ENCODE measurements around the gene RETREG2.
"Not testable (repeated sequence)": the region's sequence is repeated elsewhere in the genome, so short reads cannot be mapped to it uniquely, and the experiment has no call there.

Gene RETREG2

GRCh38 chr2:219199470-219200211, 21.6 kb downstream of the RETREG2 start:
- no peak for DNase-seq

GRCh38 chr2:219200502-219201326, 22.6 kb downstream of the RETREG2 start:
- not testable (repeated sequence) for DNase-seq

- DNase-seq: not testable (repeated sequence)
Observed at GRCh38 chr2:219201331-219201730, 23.3 kb downstream of the RETREG2 start.

- no peak for DNase-seq
Observed at GRCh38 chr2:219204425-219205164, 26.5 kb downstream of the RETREG2 start.

GRCh38 chr2:219205165-219205538, 27.1 kb downstream of the RETREG2 start:
- no peak for DNase-seq

GRCh38 chr2:219205981-219206327, 27.9 kb downstream of the RETREG2 start:
- no peak for DNase-seq

GRCh38 chr2:219206328-219207133, 28.5 kb downstream of the RETREG2 start, which contains the start of gene ZFAND2B:
Gene ZFAND2B (plus strand): TSS chr2:219206782. CDS start chr2:219206988, 206 bp downstream.
- DNase-seq: peak; percentile 95

- DNase-seq: no peak
Observed at GRCh38 chr2:219207134-219207883, 29.2 kb downstream of the RETREG2 start.

GRCh38 chr2:219207884-219208740, 30.0 kb downstream of the RETREG2 start:
- DNase-seq: no peak

GRCh38 chr2:219209236-219210195, 31.4 kb downstream of the RETREG2 start:
- no peak for DNase-seq

- DNase-seq: no peak
Observed at GRCh38 chr2:219210196-219210885, 32.3 kb downstream of the RETREG2 start.

- DNase-seq: no peak
Observed at GRCh38 chr2:219210886-219211362, 32.8 kb downstream of the RETREG2 start.

GRCh38 chr2:219213026-219213415, 34.9 kb downstream of the RETREG2 start:
- no peak for DNase-seq

- no peak for DNase-seq
Observed at GRCh38 chr2:219213486-219214071, 35.5 kb downstream of the RETREG2 start.

GRCh38 chr2:219214141-219214540, 36.1 kb downstream of the RETREG2 start:
- no peak for DNase-seq

- DNase-seq: no peak
Observed at GRCh38 chr2:219214786-219215185, 36.7 kb downstream of the RETREG2 start.

- DNase-seq: no peak
Observed at GRCh38 chr2:219215871-219216534, 37.9 kb downstream of the RETREG2 start.

- DNase-seq: no peak
Observed at GRCh38 chr2:219216535-219216915, 38.5 kb downstream of the RETREG2 start.
